Superior temporal gyrus (tissue), 1 donor: ENCODE measurements around the gene CD63.

Source experiments
- DNase-seq: peaks from one replicate; pipeline ENCODE4 v3.0.0-alpha.2; 2016; ENCODE audit errors: extremely low spot score

Gene CD63

GRCh38 chr12:55687746-55688145 lies 41.1 kb downstream of the CD63 start:
- no peak for DNase-seq

- DNase-seq: no peak
Observed at GRCh38 chr12:55686366-55687010, 42.3 kb downstream of the CD63 start.

- no peak for DNase-seq
Observed at GRCh38 chr12:55685671-55686070, 43.1 kb downstream of the CD63 start.

- no peak for DNase-seq
Observed at GRCh38 chr12:55684761-55685370, 43.9 kb downstream of the CD63 start.

- DNase-seq: no peak
Observed at GRCh38 chr12:55683676-55684075, 45.1 kb downstream of the CD63 start.

- no peak for DNase-seq
Observed at GRCh38 chr12:55682087-55682796, 46.6 kb downstream of the CD63 start.

- no peak for DNase-seq
Observed at GRCh38 chr12:55681142-55682077, 47.4 kb downstream of the CD63 start.

GRCh38 chr12:55679691-55680090 lies 49.1 kb downstream of the CD63 start:
- no peak for DNase-seq

- no peak for DNase-seq
Observed at GRCh38 chr12:55676707-55677106, 52.1 kb downstream of the CD63 start.

- no peak for DNase-seq
Observed at GRCh38 chr12:55675666-55676065, 53.1 kb downstream of the CD63 start.
